ENCODE results near the gene SLC25A23.
"Not testable (repeated sequence)": the region's sequence is repeated elsewhere in the genome, so short reads cannot be mapped to it uniquely, and the experiment has no call there.

SLC25A23 gene

GRCh38 chr19:6402058-6402457, 57.5 kb downstream of the SLC25A23 start:
- no peak for DNase-seq (ENCODE audit: low spot score)

DNA sequence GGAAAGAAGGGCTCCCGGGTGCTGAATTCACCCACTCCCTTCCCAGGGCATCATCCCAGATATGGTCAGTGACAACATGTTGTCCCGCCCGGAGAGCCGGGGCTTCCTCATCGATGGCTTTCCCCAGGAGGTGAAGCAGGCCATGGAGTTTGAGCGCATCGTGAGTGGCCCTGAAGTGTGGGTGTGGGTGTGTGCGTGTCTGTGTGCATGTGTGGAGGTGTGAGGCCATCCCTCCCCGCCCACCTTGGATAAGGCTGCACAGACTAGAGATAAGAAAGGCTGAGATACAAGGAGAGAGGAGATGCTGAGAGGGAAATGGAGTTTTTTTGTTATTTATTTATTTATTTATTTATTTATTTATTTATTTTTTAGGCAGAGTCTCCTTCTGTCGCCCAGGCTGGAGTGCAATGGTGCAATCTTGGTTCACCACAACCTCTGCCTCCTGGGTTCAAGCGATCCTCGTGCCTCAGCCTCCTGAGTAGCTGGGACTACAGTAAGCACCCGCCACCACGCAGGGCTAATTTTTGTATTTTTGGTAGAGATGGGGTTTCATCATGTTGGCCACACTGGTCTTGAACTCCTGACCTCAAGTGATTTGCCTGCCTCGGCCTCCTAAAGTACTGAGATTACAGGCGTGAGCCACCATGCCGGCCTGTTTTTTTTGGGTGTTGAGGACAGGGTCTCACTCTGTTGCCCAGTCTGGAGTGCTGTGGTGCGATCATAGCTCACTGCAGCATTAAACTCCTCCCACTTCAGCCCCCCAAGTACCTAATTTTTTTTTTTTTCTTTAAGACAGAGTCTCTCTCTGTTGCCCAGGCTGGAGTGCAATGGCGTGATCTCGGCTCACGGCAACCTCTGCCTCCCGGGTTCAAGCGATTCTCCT, 59.3 kb downstream of the SLC25A23 start:
- DNase-seq (ENCODE audit: low spot score): not testable (repeated sequence)

- DNase-seq (ENCODE audit: low spot score): no peak
Measured at GRCh38 chr19:6396305-6396704, 63.3 kb downstream of the SLC25A23 start.

- DNase-seq (ENCODE audit: low spot score): no peak
Measured at GRCh38 chr19:6394831-6395230, 64.8 kb downstream of the SLC25A23 start.

DNA sequence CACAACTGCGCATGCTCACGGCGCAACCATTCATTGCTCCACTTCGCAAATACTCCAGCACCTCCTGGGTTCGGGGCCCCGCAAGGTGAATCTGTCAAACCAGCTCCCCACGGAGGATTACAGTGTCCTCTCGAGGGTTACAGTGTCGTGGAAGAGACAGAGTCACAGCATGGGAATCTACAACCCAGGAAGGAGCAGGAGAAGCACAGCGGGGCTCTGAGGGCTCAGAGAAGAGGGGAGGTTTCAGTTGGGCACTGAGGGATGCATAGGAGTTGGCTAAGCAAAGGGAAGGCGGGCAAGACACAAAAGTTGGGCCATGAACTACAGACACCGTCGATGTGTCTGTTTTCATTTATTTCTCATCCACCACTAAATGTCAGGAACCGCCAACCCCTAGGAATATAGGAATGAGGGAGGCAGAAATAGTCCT, 65.6 kb downstream of the SLC25A23 start:
- no peak for DNase-seq (ENCODE audit: low spot score)

- peak; percentile 93 for DNase-seq (ENCODE audit: low spot score)
Measured at GRCh38 chr19:6393074-6393982, 66.3 kb downstream of the SLC25A23 start, which contains the start of gene GTF2F1. GTF2F1 (minus strand) TSS chr19:6393164; CDS start chr19:6392995, 169 bp downstream.

DNA sequence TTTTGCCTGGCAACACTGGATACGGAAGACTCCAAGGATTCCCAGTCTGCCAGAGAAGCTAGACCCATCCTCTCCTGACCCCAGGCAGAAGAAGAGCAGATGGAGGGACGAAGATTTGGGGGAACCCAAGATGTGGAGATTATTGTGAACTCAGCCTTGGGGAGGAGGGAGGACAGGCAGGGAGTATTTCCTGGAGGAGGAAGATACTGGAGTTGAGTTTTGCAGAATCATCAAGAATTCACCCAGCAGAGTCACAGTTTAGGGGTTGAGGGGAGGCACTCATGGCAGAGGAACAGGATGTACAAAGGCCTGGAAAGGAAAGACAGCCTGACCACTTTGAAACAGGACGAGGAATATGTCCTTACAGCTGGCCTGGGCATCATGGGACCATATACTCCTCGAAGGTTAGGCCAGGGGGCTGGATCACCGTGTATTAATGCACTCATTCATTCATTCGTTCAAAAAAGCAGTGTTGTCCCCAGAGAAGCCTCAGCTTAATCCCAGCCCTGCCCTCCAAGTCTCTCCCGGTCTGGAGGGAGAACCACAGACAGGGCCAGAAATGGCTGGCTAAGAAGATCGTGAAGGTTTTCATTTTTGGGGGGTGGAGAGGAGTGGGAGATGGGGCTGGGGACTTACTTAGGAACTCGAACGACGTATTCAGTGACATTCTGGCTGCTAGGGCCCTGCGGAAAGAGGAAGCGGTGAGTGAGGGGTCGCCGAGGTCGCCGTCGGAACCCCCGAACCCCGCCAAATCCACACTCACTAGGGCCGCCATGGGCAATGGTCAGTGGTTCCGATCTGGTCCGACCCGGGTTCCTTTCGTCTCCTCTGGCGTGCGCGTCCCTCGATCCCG, 67.1 kb downstream of the SLC25A23 start:
- no peak for DNase-seq (ENCODE audit: low spot score)
